Stimulated activated CD8-positive, alpha-beta memory T cell treated with anti-CD3 and anti-CD28 coated beads, Interleukin-4, amount 100 ng/mL, for 4 hours (primary cell): ENCODE data around the gene LRRC8D.

Experiments used
- DNase-seq, 2 donors: peaks; one replicate each; pipeline ENCODE4 v3.0.0-alpha.2; 2020; ENCODE audit warnings: low read depth in 2 of 2, low spot score in 1 of 2

The LRRC8D gene

GRCh38 chr1:89833183-89834082 is 12.6 kb downstream of the LRRC8D start:
- DNase-seq = no peak

DNA sequence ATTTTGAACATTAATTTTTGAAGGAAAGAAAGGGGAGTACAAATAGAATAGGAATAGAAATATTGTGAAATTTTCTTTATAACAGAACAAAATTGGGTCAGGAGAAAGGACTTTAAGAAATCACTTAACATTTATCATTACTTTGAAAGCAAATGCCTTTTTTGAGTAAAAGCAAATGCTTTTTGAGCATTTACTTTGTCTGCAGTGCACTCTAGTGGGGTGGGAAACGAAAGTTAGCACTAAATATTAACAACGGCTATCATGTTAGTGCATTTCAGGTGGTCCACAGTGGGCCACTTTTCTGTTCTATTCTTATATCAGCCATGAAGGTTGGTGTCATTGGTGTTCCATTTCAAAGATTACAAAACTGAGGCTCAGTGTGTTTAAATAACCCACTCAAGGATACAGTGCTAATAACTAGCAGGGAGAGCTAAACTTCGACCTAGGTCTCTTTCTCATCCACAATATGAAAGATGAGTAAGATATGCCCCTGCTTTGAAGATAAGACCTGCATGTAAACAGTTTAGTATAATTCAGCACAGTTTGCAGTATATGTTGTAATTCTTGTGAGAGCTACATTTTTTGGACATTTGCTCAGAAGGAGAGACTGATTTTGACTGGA is 13.4 kb downstream of the LRRC8D start:
- DNase-seq = no peak

- no peak for DNase-seq
Measured at GRCh38 chr1:89836252-89837035, 15.6 kb downstream of the LRRC8D start.

GRCh38 chr1:89837036-89837481 is 16.2 kb downstream of the LRRC8D start:
- no peak for DNase-seq

- DNase-seq = no peak
Measured at GRCh38 chr1:89837510-89837909, 16.7 kb downstream of the LRRC8D start.

- DNase-seq = no peak
Measured at GRCh38 chr1:89839516-89839915, 18.7 kb downstream of the LRRC8D start.

GRCh38 chr1:89841507-89841906 is 20.7 kb downstream of the LRRC8D start:
- DNase-seq = no peak

DNA sequence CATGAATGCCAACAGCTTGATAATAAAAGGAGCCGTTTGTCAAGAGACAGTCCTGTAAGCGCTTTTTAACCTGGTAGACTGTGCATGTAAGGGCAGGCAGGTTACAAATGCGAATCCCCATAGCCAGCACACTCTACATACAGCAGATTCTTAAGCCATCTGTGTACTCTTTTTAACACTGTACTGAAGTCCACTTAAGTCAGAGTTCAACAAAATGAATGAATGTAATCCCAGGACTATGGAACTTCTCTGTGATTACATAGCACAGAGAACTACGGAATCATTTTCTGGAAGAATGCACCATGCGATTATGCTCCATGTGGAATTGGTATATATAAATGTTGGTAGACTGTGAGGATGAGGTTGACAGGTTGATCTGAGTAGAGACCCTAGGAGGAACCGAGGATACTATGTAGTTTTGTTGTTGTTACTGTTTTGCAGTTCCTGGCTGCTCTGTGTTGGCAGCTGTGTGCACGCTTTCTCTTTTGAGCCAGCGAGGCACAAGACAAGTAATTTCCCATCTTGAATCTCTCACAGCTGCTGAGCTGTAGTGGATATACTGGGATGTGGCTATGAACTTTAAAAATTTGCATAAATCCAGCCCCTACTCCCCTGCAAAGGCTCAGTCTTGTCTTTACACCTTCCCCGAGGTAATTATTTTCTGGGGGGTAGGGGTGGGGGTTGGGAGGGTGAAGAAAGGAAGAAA is 21.9 kb downstream of the LRRC8D start:
- no peak for DNase-seq

GRCh38 chr1:89843273-89844130 is 22.7 kb downstream of the LRRC8D start:
- DNase-seq = peak; percentile 44 to 62

DNA sequence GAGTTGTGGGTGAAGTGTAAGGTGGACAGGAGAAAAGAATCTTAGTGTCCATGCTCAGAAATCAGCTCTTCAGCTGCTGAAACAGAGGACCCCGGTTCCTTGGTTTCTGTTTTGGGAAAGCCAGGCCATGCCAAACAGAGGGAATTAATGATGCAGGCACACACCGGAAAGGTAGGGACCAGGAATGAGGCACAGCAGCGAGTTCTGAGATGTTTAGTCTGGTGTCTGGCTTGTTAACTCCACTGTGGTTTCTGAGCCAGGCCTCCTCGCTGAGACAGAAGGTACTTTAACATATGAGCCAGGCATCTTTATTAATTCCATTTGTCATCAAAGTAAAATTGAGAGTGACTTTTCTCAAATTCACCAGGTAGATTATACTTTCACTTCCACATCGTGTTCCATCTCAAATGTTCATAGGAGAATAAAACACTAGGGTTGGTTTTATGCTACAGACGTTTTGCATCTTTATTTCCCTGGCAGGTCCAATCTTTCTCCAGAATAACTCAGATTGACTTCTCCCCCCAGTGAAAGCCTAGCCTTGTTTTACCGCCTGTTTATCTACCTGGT is 23.5 kb downstream of the LRRC8D start:
- DNase-seq = peak in 1 of 2 donors; percentile 38

- no peak for DNase-seq
Measured at GRCh38 chr1:89844860-89845259, 24.0 kb downstream of the LRRC8D start.

GRCh38 chr1:89847191-89847729 is 26.4 kb downstream of the LRRC8D start:
- no peak for DNase-seq

- DNase-seq = no peak
Measured at GRCh38 chr1:89850844-89851415, 30.1 kb downstream of the LRRC8D start.

DNA sequence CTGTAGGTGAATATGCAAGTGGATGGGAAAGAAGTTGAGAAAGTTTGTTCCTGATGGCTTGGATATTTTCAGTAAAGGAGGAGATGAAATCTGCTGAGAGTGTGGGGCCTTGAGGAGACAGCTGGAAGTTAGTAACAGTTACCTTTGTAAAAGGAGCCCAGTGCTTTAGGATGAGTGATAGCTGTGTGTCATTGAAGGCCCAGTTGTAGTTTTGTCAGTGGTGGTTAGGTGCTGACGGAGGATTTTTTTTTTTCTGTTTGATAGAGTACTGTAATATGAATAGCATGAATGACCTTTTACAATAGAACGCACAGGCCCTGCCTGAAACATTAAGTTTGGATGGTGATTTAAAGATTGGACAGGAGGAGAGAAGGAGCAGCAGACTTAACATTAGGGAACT is 33.3 kb downstream of the LRRC8D start:
- DNase-seq = no peak

DNA sequence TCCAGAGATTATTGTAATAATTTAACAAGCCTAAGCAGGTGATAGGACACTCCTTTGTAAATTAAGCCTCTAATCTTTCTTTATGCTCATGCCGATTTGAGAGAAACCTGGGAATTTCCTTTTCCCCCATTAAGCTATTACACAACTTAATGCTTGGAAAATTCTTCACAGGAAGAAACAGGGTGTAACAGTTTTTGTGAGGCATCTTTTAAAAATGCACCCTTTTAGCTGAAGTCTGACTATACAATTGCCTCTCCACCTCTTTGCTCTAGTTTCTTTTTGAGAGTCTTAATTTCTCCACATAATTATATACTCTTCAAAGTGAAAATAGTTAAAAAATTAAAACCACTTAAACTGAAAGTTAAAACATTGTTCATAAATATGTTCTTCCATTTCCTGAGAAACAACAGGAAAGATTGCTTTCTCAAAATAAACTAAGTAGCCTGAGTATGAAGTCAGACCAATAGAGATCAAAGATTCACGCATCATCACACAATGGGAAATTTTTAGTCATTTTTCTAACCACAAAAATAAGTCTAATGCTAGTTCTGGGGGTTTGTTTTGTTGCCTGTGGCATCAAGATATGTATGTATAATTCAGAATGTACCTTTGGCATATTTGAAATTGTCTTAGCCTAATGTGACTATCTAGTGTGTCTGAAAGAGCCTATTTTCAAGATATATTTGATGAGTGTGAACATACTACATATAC is 34.7 kb downstream of the LRRC8D start:
- no peak for DNase-seq

- DNase-seq = no peak
Measured at GRCh38 chr1:89863165-89863830, 42.5 kb downstream of the LRRC8D start.

GRCh38 chr1:89865498-89866382 is 44.9 kb downstream of the LRRC8D start:
- DNase-seq = no peak
